Skeletal muscle tissue (tissue), 4 donors: Measurements from ENCODE around the gene TXLNA. TPM values are rescaled to one million over a fixed set of nuclear protein-coding genes. Genes with fewer than 3 reads are reported as not detected.
A peak's percentile ranks its signal among the peaks of the same experiment; 100 is the strongest.
"Not testable (repeated sequence)": the region's sequence is repeated elsewhere in the genome, so short reads cannot be mapped to it uniquely, and the experiment has no call there.

ENCODE experiments used
- H3K27ac ChIP-seq: one replicate; pipeline ENCODE4 v1.7.0; 2013; ENCODE audit warnings: mild to moderate bottlenecking, low read depth, low read length, inconsistent platforms
- H3K27me3 ChIP-seq, 3 donors: one replicate each; pipeline ENCODE4 v1.7.0; 2013; ENCODE audit warnings: low read length in 3 of 3; ENCODE audit not compliant: control insufficient read depth in 3 of 3, insufficient read depth in 3 of 3
- H3K36me3 ChIP-seq, 3 donors: one replicate each; pipeline ENCODE4 v1.7.0; 2013; ENCODE audit warnings: low read length in 3 of 3; ENCODE audit not compliant: control insufficient read depth in 3 of 3, insufficient read depth in 3 of 3
- H3K4me1 ChIP-seq, 3 donors: one replicate each; pipeline ENCODE4 v1.7.0; 2013; ENCODE audit warnings: low read length in 3 of 3, mild to moderate bottlenecking in 3 of 3; ENCODE audit not compliant: control insufficient read depth in 3 of 3, insufficient read depth in 3 of 3
- H3K4me3 ChIP-seq, 3 donors: one replicate each; pipeline ENCODE4 v1.7.0; 2013; ENCODE audit warnings: low read length in 3 of 3
- H3K9ac ChIP-seq, 3 donors: one replicate each; pipeline ENCODE4 v1.7.0; 2013; ENCODE audit warnings: low read length in 3 of 3, mild to moderate bottlenecking in 3 of 3, moderate library complexity in 2 of 3, low read depth in 1 of 3
- H3K9me3 ChIP-seq, 3 donors: one replicate each; pipeline ENCODE4 v1.7.0; 2013; ENCODE audit warnings: low read length in 3 of 3; ENCODE audit not compliant: control insufficient read depth in 3 of 3
- total RNA-seq: library from RNA; depleted of rRNA; stranded (reverse); fragments of >200 nt; gene quantifications from one replicate; pipeline ENCODE4 v1.2.3, GENCODE V29; 2014
- donor health status: Osteomylitis.

The TXLNA gene
- total RNA-seq: 30.8 TPM

- Histone ChIP-seq H3K27me3 (no peaks in the 10 kb centered on the region), H3K4me1 (peaks cover 34 to 41% (median 35%) of the 10 kb centered on the region in 3 donors), H3K36me3 (peaks cover 11 to 21% (median 17%) of the 10 kb centered on the region in 3 donors), H3K9ac (peak within 1 kb of the TSS; percentile 92 to 97 (median 95)), H3K27ac (peak within 1 kb of the TSS; percentile 96), H3K4me3 (peak within 1 kb of the TSS; percentile 83 to 92 (median 88)), H3K9me3 (no peaks in the 10 kb centered on the region)
These were observed at the start of gene TXLNA for GRCh38 chr1:32179443-32180185. Gene TXLNA, plus strand, starts transcription at chr1:32179675. Its CDS starts 671 bp downstream, at chr1:32180346.

GRCh38 chr1:32133950-32134280 is 45.6 kb upstream of the TXLNA start:
- H3K9me3 ChIP-seq: not testable (repeated sequence)

GRCh38 chr1:32137111-32137510 is 42.4 kb upstream of the TXLNA start:
- H3K4me1 ChIP-seq: peaks cover 4 to 10% (median 5%) of the 10 kb centered on the region in 3 donors

More at GRCh38 chr1:32133950-32134280, 45.6 kb upstream of the TXLNA start:
- not testable (repeated sequence) for H3K36me3 ChIP-seq, H3K27me3 ChIP-seq, H3K9ac ChIP-seq, H3K4me3 ChIP-seq
- peak overlapping the region; percentile 25 for H3K27ac ChIP-seq
- H3K4me1 ChIP-seq: peaks cover 5 to 16% (median 8%) of the 10 kb centered on the region in 3 donors

GRCh38 chr1:32138965-32139364 is 40.5 kb upstream of the TXLNA start:
- Histone ChIP-seq H3K27ac (no peak overlapping the region), H3K4me3 (no peak overlapping the region), H3K9me3 (no peaks in the 10 kb centered on the region), H3K9ac (no peak overlapping the region), H3K36me3 (no peaks in the 10 kb centered on the region), H3K27me3 (no peaks in the 10 kb centered on the region), H3K4me1 (peaks cover 9 to 20% (median 12%) of the 10 kb centered on the region in 3 donors)

More at GRCh38 chr1:32137111-32137510, 42.4 kb upstream of the TXLNA start:
- Histone ChIP-seq H3K36me3 (no peaks in the 10 kb centered on the region), H3K27me3 (no peaks in the 10 kb centered on the region), H3K4me3 (no peak overlapping the region), H3K9ac (no peak overlapping the region), H3K9me3 (no peaks in the 10 kb centered on the region), H3K27ac (no peak overlapping the region)

- H3K9me3 ChIP-seq: no peaks in the 10 kb centered on the region
- H3K27me3 ChIP-seq: no peaks in the 10 kb centered on the region
- peak overlapping the region; percentile 75 for H3K27ac ChIP-seq
- no peaks in the 10 kb centered on the region for H3K36me3 ChIP-seq
- H3K4me1 ChIP-seq: peaks cover 11 to 21% (median 12%) of the 10 kb centered on the region in 3 donors
- H3K9ac ChIP-seq: peak overlapping the region in 1 of 3 donors; percentile 4
- H3K4me3 ChIP-seq: no peak overlapping the region
These were observed 36.8 kb upstream of the TXLNA start for GRCh38 chr1:32142446-32143301.

GRCh38 chr1:32143302-32143695 is 36.2 kb upstream of the TXLNA start:
- H3K9me3 ChIP-seq, H3K36me3 ChIP-seq, H3K27me3 ChIP-seq, H3K4me3 ChIP-seq: not testable (repeated sequence)
- peaks cover 11 to 21% (median 12%) of the 10 kb centered on the region in 3 donors for H3K4me1 ChIP-seq
- H3K27ac ChIP-seq: peak overlapping the region; percentile 75
- H3K9ac ChIP-seq: peak overlapping the region in 1 of 3 donors; percentile 4

GRCh38 chr1:32144033-32144432 is 35.4 kb upstream of the TXLNA start:
- H3K27ac ChIP-seq: peak overlapping the region; percentile 17

GRCh38 chr1:32147799-32148198 is 31.7 kb upstream of the TXLNA start:
- H3K27ac ChIP-seq, H3K9me3 ChIP-seq, H3K9ac ChIP-seq, H3K4me3 ChIP-seq, H3K27me3 ChIP-seq, H3K36me3 ChIP-seq: not testable (repeated sequence)
- peaks cover 13 to 23% (median 20%) of the 10 kb centered on the region in 3 donors for H3K4me1 ChIP-seq

More at GRCh38 chr1:32144033-32144432, 35.4 kb upstream of the TXLNA start:
- Histone ChIP-seq H3K9ac (no peak overlapping the region), H3K27me3 (no peaks in the 10 kb centered on the region), H3K9me3 (no peaks in the 10 kb centered on the region), H3K4me1 (peaks cover 8 to 21% (median 11%) of the 10 kb centered on the region in 3 donors), H3K4me3 (no peak overlapping the region), H3K36me3 (no peaks in the 10 kb centered on the region)

- no peaks in the 10 kb centered on the region for H3K9me3 ChIP-seq
- H3K4me1 ChIP-seq: peaks cover 9 to 14% (median 14%) of the 10 kb centered on the region in 3 donors
- H3K27ac ChIP-seq: peak overlapping the region; percentile 15
- H3K9ac ChIP-seq: no peak overlapping the region
- H3K36me3 ChIP-seq: peaks cover 2 to 10% (median 3%) of the 10 kb centered on the region in 3 donors
- no peaks in the 10 kb centered on the region for H3K27me3 ChIP-seq
- H3K4me3 ChIP-seq: no peak overlapping the region
These were observed 28.6 kb upstream of the TXLNA start for GRCh38 chr1:32150847-32151246.
